Measurements from ENCODE around the gene UBR2.

Gene UBR2

DNA sequence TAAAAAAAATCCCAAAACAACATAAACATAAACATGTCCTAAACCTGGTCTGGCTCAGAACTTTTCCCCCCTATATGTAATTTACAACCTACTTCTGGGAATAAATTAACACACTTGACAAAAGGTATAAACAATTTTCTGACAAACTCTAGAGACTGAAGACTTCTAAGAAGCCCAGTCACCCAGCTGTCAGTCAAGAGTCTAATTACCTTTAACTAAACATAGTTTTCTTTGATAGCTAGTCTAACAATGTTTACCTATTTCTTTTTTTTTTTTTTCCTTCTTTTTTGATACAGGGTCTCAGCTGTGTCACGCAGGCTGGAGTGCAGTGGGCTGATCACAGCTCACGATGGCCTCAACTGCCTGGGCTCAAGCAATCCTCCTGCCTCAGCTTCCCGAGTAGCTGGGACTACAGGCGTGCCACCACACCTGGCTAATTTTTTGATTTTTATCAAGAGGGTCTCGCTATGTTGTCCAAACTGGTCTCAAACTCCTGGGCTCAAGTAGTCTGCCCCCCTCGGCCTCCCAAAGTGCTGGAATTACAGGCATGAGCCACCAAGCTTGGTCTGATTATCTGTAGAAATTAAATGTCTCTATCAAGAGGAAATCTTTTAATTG lies 932 bp upstream of the UBR2 start:
- H2BK12ac ChIP-seq (ENCODE audit: low read length in 2 of 2) = no peak overlapping the region
- H3K27me3 ChIP-seq (ENCODE audit: control insufficient read depth in 1 of 2, insufficient read depth in 1 of 2, low read length in 2 of 2) = no peaks in the 10 kb centered on the region
- H3K4ac ChIP-seq (ENCODE audit: low read depth in 1 of 2, low read length in 2 of 2) = no peak overlapping the region
- H2AK5ac ChIP-seq (ENCODE audit: low read length, severe bottlenecking) = no peak overlapping the region
- WGBS = 86% methylated on average over 6 of the region's 6 CpGs
- no peak for DNase-seq
- no peaks in the 10 kb centered on the region for H3K9me3 ChIP-seq (ENCODE audit: control insufficient read depth, low read length)
- H4K8ac ChIP-seq (ENCODE audit: low read length) = no peak overlapping the region
- H2AFZ ChIP-seq (ENCODE audit: low read depth, low read length) = no peak overlapping the region
- no peak overlapping the region for H3K9ac ChIP-seq (ENCODE audit: low read length)
- H2BK5ac ChIP-seq (ENCODE audit: low read depth, low read length, poor library complexity, severe bottlenecking) = no peak overlapping the region
- H3K79me1 ChIP-seq (replicated peaks; ENCODE audit: low read length, poor library complexity, severe bottlenecking) = no peaks in the 10 kb centered on the region
- H3K14ac ChIP-seq (ENCODE audit: low read length in 2 of 2) = no peak overlapping the region
- no peak overlapping the region for H3K4me2 ChIP-seq (ENCODE audit: low read length, poor library complexity, severe bottlenecking)
- peaks cover 0 to 8% of the 10 kb centered on the region in 2 experiments for H3K36me3 ChIP-seq (ENCODE audit: control insufficient read depth in 1 of 2, insufficient read depth in 2 of 2, low read depth in 1 of 2, low read length in 2 of 2)
- H3K18ac ChIP-seq (ENCODE audit: low read depth in 1 of 2, low read length in 2 of 2) = no peak overlapping the region
- no peak overlapping the region for H4K91ac ChIP-seq (ENCODE audit: low read length)
- H2BK120ac ChIP-seq (ENCODE audit: low read depth, low read length) = no peak overlapping the region
- no peak overlapping the region for H3K23ac ChIP-seq (ENCODE audit: low read length in 2 of 2)
- H3K4me3 ChIP-seq (ENCODE audit: insufficient read depth in 1 of 2, low read depth in 1 of 2, low read length in 2 of 2) = no peak overlapping the region
- H2BK15ac ChIP-seq (ENCODE audit: low read depth, poor library complexity, severe bottlenecking) = no peak overlapping the region
- H3K4me1 ChIP-seq (ENCODE audit: control insufficient read depth, insufficient read depth, low read depth, low read length) = peaks cover 3% of the 10 kb centered on the region
- H3K27ac ChIP-seq (ENCODE audit: low read length, poor library complexity, severe bottlenecking) = no peak overlapping the region

DNA sequence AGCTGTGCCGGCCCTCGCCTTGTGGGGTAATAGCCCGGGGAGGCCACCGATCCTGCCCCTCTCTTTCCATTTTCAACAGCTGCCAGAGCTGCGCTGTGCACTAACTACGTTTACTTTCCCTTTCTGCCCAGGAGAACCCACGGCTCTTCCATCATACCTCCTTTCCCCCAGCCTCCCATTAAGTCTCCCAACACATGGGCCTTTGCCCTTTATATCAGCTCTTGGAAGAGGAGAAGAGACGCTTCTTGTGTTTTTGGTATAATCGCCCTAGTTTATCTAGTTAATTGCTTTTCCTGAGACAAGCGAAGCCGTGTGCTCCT lies 637 bp downstream of the UBR2 start:
- Histone ChIP-seq H3K18ac (ENCODE audit: low read depth in 1 of 2, low read length in 2 of 2) (peak overlapping the region in 1 of 2 experiments; percentile 95), H3K27me3 (ENCODE audit: control insufficient read depth in 1 of 2, insufficient read depth in 1 of 2, low read length in 2 of 2) (no peaks in the 10 kb centered on the region), H3K23ac (ENCODE audit: low read length in 2 of 2) (no peak overlapping the region), H3K36me3 (ENCODE audit: control insufficient read depth in 1 of 2, insufficient read depth in 2 of 2, low read depth in 1 of 2, low read length in 2 of 2) (peaks cover 0 to 8% of the 10 kb centered on the region in 2 experiments), H4K8ac (ENCODE audit: low read length) (peak overlapping the region; percentile 62), H3K9ac (ENCODE audit: low read length) (peak overlapping the region; percentile 97), H3K27ac (ENCODE audit: low read length, poor library complexity, severe bottlenecking) (peak overlapping the region; percentile 41), H2AFZ (ENCODE audit: low read depth, low read length) (peak overlapping the region; percentile 46), H3K14ac (ENCODE audit: low read length in 2 of 2) (no peak overlapping the region), H2BK15ac (ENCODE audit: low read depth, poor library complexity, severe bottlenecking) (no peak overlapping the region), H2BK5ac (ENCODE audit: low read depth, low read length, poor library complexity, severe bottlenecking) (no peak overlapping the region), H3K4me1 (ENCODE audit: control insufficient read depth, insufficient read depth, low read depth, low read length) (peaks cover 3% of the 10 kb centered on the region), H3K4me2 (ENCODE audit: low read length, poor library complexity, severe bottlenecking) (peak overlapping the region; percentile 84), H3K79me1 (replicated peaks; ENCODE audit: low read length, poor library complexity, severe bottlenecking) (no peaks in the 10 kb centered on the region), H3K4ac (ENCODE audit: low read depth in 1 of 2, low read length in 2 of 2) (peak overlapping the region in 1 of 2 experiments; percentile 19), H3K9me3 (ENCODE audit: control insufficient read depth, low read length) (no peaks in the 10 kb centered on the region), H4K91ac (ENCODE audit: low read length) (no peak overlapping the region), H2BK120ac (ENCODE audit: low read depth, low read length) (no peak overlapping the region), H2AK5ac (ENCODE audit: low read length, severe bottlenecking) (no peak overlapping the region), H3K4me3 (ENCODE audit: insufficient read depth in 1 of 2, low read depth in 1 of 2, low read length in 2 of 2) (peak overlapping the region; percentile 87 to 93), H2BK12ac (ENCODE audit: low read length in 2 of 2) (no peak overlapping the region)
- 0% methylated on average over 11 of the region's 11 CpGs for WGBS
- peak; percentile 81 for DNase-seq

DNA sequence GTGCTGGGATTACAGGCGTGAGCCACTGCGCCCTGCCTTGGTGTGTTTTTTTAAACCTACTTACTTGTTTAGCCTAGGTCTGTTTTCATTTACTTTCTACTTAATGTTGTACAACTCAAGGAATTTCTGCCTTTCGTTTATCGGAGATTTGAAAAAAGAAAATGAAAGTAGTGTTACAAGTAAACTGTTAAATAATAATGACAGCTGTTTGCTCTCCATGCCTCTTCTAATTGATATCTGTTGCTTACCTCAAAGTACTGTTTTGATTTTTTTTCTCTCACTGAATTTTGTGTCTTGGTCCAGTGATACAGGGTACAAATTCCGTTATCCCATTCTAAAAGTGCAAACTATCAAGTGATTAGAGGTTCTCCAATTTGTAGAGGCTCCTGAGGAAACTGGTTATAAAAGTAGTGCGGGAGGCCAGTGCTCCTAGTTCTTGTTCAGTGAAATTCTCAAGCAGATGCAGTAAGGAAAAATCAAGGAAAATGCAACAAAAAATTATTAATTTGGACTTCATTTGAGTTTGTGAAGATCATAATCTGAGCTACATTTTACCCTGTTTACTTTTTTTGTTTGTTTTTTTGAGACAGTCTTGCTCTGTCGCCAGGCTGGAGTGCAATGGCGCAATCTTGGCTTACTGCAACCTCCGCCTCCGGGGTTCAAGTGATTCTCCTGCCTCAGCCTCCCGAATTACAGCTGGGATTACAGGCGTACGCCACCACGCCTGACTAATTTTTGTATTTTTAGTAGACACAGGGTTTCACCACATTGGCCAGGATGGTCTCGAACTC lies 2.2 kb downstream of the UBR2 start:
- no peak overlapping the region for H2AFZ ChIP-seq (ENCODE audit: low read depth, low read length)
- H3K23ac ChIP-seq (ENCODE audit: low read length in 2 of 2) = no peak overlapping the region
- H2AK5ac ChIP-seq (ENCODE audit: low read length, severe bottlenecking) = no peak overlapping the region
- H3K36me3 ChIP-seq (ENCODE audit: control insufficient read depth in 1 of 2, insufficient read depth in 2 of 2, low read depth in 1 of 2, low read length in 2 of 2) = peaks cover 0 to 8% of the 10 kb centered on the region in 2 experiments
- no peak overlapping the region for H4K91ac ChIP-seq (ENCODE audit: low read length)
- no peak overlapping the region for H4K8ac ChIP-seq (ENCODE audit: low read length)
- no peak overlapping the region for H2BK5ac ChIP-seq (ENCODE audit: low read depth, low read length, poor library complexity, severe bottlenecking)
- peak; percentile 36 for DNase-seq
- H2BK15ac ChIP-seq (ENCODE audit: low read depth, poor library complexity, severe bottlenecking) = no peak overlapping the region
- H2BK12ac ChIP-seq (ENCODE audit: low read length in 2 of 2) = no peak overlapping the region
- peak overlapping the region; percentile 84 for H3K4me2 ChIP-seq (ENCODE audit: low read length, poor library complexity, severe bottlenecking)
- 92% methylated on average over 11 of the region's 15 CpGs for WGBS
- H2BK120ac ChIP-seq (ENCODE audit: low read depth, low read length) = no peak overlapping the region
- H3K79me1 ChIP-seq (replicated peaks; ENCODE audit: low read length, poor library complexity, severe bottlenecking) = no peaks in the 10 kb centered on the region
- H3K9me3 ChIP-seq (ENCODE audit: control insufficient read depth, low read length) = no peaks in the 10 kb centered on the region
- H3K27me3 ChIP-seq (ENCODE audit: control insufficient read depth in 1 of 2, insufficient read depth in 1 of 2, low read length in 2 of 2) = no peaks in the 10 kb centered on the region
- H3K4ac ChIP-seq (ENCODE audit: low read depth in 1 of 2, low read length in 2 of 2) = no peak overlapping the region
- H3K4me3 ChIP-seq (ENCODE audit: insufficient read depth in 1 of 2, low read depth in 1 of 2, low read length in 2 of 2) = peak overlapping the region in 1 of 2 experiments; percentile 93
- H3K14ac ChIP-seq (ENCODE audit: low read length in 2 of 2) = no peak overlapping the region
- H3K27ac ChIP-seq (ENCODE audit: low read length, poor library complexity, severe bottlenecking) = no peak overlapping the region
- peak overlapping the region; percentile 97 for H3K9ac ChIP-seq (ENCODE audit: low read length)
- no peak overlapping the region for H3K18ac ChIP-seq (ENCODE audit: low read depth in 1 of 2, low read length in 2 of 2)
- peaks cover 3% of the 10 kb centered on the region for H3K4me1 ChIP-seq (ENCODE audit: control insufficient read depth, insufficient read depth, low read depth, low read length)

DNA sequence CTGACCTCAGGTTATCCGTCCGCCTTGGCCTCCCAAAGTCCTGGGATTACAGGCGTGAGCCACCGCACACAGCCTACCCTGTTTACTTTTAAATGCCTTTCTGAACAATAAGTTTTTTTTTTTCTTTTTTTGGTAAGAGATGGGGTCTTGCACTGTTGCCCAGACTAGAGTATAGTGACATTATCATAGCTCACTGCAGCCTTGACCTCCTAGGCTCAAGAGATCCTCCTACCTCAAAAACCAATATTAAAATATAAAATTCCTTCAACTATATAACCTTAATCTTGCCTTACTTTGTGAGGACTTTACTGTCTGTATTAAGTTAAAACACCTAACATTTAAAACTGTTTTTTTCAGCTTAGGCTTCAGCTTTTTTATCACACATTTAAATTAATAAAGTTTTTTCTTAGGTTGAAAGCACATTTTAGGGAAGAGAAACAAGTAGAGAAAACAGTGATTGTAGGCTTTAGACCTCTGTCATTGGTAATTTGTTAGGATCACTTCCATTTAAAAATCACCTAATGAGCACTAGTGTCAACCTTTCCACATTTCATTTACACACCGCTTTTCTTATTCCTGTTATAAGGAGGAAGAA lies 2.9 kb downstream of the UBR2 start:
- H4K91ac ChIP-seq (ENCODE audit: low read length) = no peak overlapping the region
- H3K4ac ChIP-seq (ENCODE audit: low read depth in 1 of 2, low read length in 2 of 2) = no peak overlapping the region
- no peak overlapping the region for H3K27ac ChIP-seq (ENCODE audit: low read length, poor library complexity, severe bottlenecking)
- no peak overlapping the region for H3K9ac ChIP-seq (ENCODE audit: low read length)
- H3K9me3 ChIP-seq (ENCODE audit: control insufficient read depth, low read length) = no peaks in the 10 kb centered on the region
- no peak overlapping the region for H2BK120ac ChIP-seq (ENCODE audit: low read depth, low read length)
- no peak overlapping the region for H3K4me2 ChIP-seq (ENCODE audit: low read length, poor library complexity, severe bottlenecking)
- DNase-seq = no peak
- 94% methylated on average over 2 of the region's 5 CpGs for WGBS
- no peaks in the 10 kb centered on the region for H3K27me3 ChIP-seq (ENCODE audit: control insufficient read depth in 1 of 2, insufficient read depth in 1 of 2, low read length in 2 of 2)
- no peak overlapping the region for H3K23ac ChIP-seq (ENCODE audit: low read length in 2 of 2)
- H3K18ac ChIP-seq (ENCODE audit: low read depth in 1 of 2, low read length in 2 of 2) = no peak overlapping the region
- no peak overlapping the region for H2BK15ac ChIP-seq (ENCODE audit: low read depth, poor library complexity, severe bottlenecking)
- H3K14ac ChIP-seq (ENCODE audit: low read length in 2 of 2) = no peak overlapping the region
- no peak overlapping the region for H3K4me3 ChIP-seq (ENCODE audit: insufficient read depth in 1 of 2, low read depth in 1 of 2, low read length in 2 of 2)
- H2AK5ac ChIP-seq (ENCODE audit: low read length, severe bottlenecking) = no peak overlapping the region
- no peak overlapping the region for H2BK12ac ChIP-seq (ENCODE audit: low read length in 2 of 2)
- H2BK5ac ChIP-seq (ENCODE audit: low read depth, low read length, poor library complexity, severe bottlenecking) = no peak overlapping the region
- peaks cover 0 to 8% of the 10 kb centered on the region in 2 experiments for H3K36me3 ChIP-seq (ENCODE audit: control insufficient read depth in 1 of 2, insufficient read depth in 2 of 2, low read depth in 1 of 2, low read length in 2 of 2)
- peaks cover 3% of the 10 kb centered on the region for H3K4me1 ChIP-seq (ENCODE audit: control insufficient read depth, insufficient read depth, low read depth, low read length)
- H2AFZ ChIP-seq (ENCODE audit: low read depth, low read length) = no peak overlapping the region
- no peak overlapping the region for H4K8ac ChIP-seq (ENCODE audit: low read length)
- no peaks in the 10 kb centered on the region for H3K79me1 ChIP-seq (replicated peaks; ENCODE audit: low read length, poor library complexity, severe bottlenecking)

All from mesenchymal stem cell (in vitro differentiated cells and primary cell).